Lower lobe of right lung (tissue), 2 donors: ENCODE measurements around the gene UPF3A. TPM values are rescaled to one million over a fixed set of nuclear protein-coding genes. Genes with fewer than 3 reads are reported as not detected.
"Not testable (repeated sequence)": the region's sequence is repeated elsewhere in the genome, so short reads cannot be mapped to it uniquely, and the experiment has no call there.

Experiments used
- ATAC-seq, 2 donors: fragments of 200-7000 bp; cut with Tn5 transposase; one replicate each; pipeline ENCODE4 v1.9.1; 2020 to 2022; ENCODE audit warnings: mild to moderate bottlenecking in 2 of 2, moderate library complexity in 2 of 2
- DNase-seq: peaks from one replicate; pipeline ENCODE4 v3.0.0-alpha.2; 2020
- H3K27ac ChIP-seq: fragments of 200-600 bp; one replicate; pipeline ENCODE4 v1.8.0; 2022
- H3K27me3 ChIP-seq: fragments of 200-600 bp; one replicate; pipeline ENCODE4 v1.8.0; 2022; ENCODE audit warnings: low read depth
- H3K36me3 ChIP-seq: fragments of 200-600 bp; one replicate; pipeline ENCODE4 v1.8.0; 2022; ENCODE audit warnings: mild to moderate bottlenecking
- H3K4me1 ChIP-seq: fragments of 200-600 bp; one replicate; pipeline ENCODE4 v1.8.0; 2022
- H3K4me3 ChIP-seq: fragments of 200-600 bp; one replicate; pipeline ENCODE4 v1.8.0; 2022; ENCODE audit warnings: mild to moderate bottlenecking
- H3K9me3 ChIP-seq: fragments of 200-600 bp; one replicate; pipeline ENCODE4 v1.8.0; 2022
- intact Hi-C: fragments of 100-400 bp; cut with DNase I; formaldehyde crosslinking; loops from one replicate; pipeline ENCODE4 v1.11.0; 2022
- total RNA-seq: library from RNA; stranded (reverse); fragmentation: NEBNext Ultra II Directional; extraction: Animal tissue kit (Norgen Biotek cat#: 25700); gene quantifications from one replicate; pipeline ENCODE4 v1.2.1, GENCODE V29; 2021
- TF ChIP-seq, protein P1 (sequence below): fragments of 200-600 bp; IDR thresholded peaks from one replicate; pipeline ENCODE4 v1.8.0; 2022; ENCODE audit warnings: antibody characterized with exemption, mild to moderate bottlenecking
- donor health status: DM: no; HTN: yes; CAD: no; lungs with severe emphysema.

The UPF3A gene
- total RNA-seq, 1 donor from 2014 or later, result 38.9 TPM

DNA sequence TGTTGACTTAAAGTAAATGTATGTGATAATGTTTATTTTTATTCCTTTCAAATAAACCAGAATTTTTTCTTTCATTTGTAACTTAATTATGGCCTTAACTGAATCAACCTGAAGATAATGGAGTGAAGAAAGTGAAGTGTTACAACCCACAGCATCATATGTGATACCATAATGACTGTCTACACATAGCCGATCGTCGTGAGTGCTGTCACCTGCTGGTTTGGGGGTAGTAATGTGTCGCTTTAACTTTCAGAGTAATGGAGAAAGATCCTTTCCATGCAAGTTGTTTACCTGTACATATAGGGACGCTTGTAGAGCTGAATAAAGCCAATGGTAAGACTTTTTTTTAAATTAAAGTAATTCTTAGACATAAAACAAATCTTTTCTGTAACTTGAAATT is 36.8 kb upstream of the UPF3A start:
- Histone ChIP-seq H3K27ac (no peak overlapping the region), H3K36me3 (peaks cover 100% of the 10 kb centered on the region), H3K4me3 (no peak overlapping the region), H3K9me3 (no peaks in the 10 kb centered on the region), H3K4me1 (no peaks in the 10 kb centered on the region), H3K27me3 (no peaks in the 10 kb centered on the region)
- TF ChIP-seq, protein P1, sequence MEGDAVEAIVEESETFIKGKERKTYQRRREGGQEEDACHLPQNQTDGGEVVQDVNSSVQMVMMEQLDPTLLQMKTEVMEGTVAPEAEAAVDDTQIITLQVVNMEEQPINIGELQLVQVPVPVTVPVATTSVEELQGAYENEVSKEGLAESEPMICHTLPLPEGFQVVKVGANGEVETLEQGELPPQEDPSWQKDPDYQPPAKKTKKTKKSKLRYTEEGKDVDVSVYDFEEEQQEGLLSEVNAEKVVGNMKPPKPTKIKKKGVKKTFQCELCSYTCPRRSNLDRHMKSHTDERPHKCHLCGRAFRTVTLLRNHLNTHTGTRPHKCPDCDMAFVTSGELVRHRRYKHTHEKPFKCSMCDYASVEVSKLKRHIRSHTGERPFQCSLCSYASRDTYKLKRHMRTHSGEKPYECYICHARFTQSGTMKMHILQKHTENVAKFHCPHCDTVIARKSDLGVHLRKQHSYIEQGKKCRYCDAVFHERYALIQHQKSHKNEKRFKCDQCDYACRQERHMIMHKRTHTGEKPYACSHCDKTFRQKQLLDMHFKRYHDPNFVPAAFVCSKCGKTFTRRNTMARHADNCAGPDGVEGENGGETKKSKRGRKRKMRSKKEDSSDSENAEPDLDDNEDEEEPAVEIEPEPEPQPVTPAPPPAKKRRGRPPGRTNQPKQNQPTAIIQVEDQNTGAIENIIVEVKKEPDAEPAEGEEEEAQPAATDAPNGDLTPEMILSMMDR, result no peak
- DNase-seq (no peak), ATAC-seq (no peak)
- intact Hi-C loops, result no loop called here

DNA sequence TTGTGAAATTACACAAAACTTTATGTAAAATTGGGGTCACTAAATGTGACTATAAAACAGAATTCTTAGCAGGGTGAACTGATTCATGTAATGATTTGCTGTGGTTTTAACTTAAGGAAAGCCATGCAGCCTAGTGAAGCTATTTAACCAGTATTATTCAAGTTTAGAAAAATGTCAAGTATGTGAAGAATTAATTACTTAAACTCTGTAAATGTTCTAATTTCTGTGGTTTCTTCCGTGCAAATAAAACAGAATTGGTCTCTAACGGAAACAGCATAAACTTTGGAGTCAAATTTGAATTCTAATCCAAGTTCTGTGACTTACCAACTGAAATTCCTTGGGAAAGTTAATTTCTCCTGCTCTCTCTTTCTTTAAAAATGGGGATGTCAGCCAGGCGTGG is 33.4 kb upstream of the UPF3A start:
- H3K4me1 ChIP-seq, result no peaks in the 10 kb centered on the region
- intact Hi-C loops, result no loop called here
- H3K9me3 ChIP-seq, result no peaks in the 10 kb centered on the region
- no peak overlapping the region for H3K27ac ChIP-seq
- DNase-seq (no peak), ATAC-seq (no peak)
- H3K36me3 ChIP-seq, result peaks cover 100% of the 10 kb centered on the region
- no peaks in the 10 kb centered on the region for H3K27me3 ChIP-seq
- TF ChIP-seq, protein P1, result no peak
- no peak overlapping the region for H3K4me3 ChIP-seq

DNA sequence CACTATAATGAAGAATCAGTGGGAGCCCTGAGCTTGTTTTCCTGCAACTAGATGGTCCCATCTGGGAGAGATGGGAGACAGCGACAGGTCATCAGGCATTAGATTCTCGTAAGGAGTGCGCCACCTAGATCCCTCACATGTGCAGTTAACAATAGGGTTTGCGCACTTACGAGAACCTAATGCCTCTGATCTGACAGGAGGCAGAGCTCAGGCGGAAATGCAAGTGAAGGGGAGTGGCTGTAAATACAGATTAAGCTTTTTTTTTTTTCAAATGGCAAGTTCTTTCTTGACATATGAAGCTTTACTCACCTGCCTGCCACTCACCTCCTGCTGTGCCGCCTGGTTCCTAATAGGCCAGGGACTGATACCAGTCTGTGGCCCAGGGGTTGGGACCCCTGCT is 32.3 kb upstream of the UPF3A start:
- ATAC-seq, result no peak
- Histone ChIP-seq H3K4me3 (no peak overlapping the region), H3K27me3 (no peaks in the 10 kb centered on the region), H3K9me3 (no peaks in the 10 kb centered on the region), H3K36me3 (peaks cover 100% of the 10 kb centered on the region), H3K27ac (no peak overlapping the region), H3K4me1 (no peaks in the 10 kb centered on the region)
- no peak for DNase-seq
- intact Hi-C loops, result no loop called here
- TF ChIP-seq, protein P1, result no peak

DNA sequence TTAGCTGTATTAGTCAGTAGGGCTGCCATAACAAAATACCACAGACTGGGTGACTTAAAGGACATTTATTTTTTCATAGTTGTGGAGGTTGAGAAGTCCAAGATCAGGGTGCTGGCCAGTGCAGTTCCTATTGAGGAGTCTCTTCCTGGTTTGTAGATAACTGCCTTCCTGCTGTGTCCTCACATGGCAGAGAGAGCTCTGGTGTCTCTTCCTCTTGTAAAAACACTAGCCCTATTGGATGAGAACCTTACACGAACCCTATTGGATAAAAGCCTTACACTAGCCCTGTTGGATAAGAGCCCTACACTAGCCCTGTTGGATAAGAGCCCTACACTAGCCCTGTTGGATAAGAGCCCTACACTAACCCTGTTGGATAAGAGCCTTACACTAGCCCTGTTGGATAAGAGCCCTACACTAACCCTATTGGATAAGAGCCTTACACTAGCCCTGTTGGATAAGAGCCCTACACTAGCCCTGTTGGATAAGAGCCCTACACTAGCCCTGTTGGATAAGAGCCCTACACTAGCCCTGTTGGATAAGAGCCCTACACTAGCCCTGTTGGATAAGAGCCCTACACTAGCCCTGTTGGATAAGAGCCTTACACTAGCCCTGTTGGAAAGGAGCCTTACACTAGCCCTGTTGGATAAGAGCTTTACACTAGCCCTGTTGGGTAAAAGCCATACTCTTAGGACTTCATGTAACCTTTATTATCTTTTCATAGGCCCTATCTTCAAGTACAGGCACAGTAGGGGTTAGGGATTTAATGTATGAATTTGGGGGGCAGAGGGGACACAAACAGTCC is 29.6 kb upstream of the UPF3A start:
- H3K27me3 ChIP-seq, H3K4me1 ChIP-seq, H3K4me3 ChIP-seq, DNase-seq, H3K9me3 ChIP-seq, ATAC-seq, intact Hi-C loops, H3K27ac ChIP-seq: not testable (repeated sequence)
- peaks cover 100% of the 10 kb centered on the region for H3K36me3 ChIP-seq

DNA sequence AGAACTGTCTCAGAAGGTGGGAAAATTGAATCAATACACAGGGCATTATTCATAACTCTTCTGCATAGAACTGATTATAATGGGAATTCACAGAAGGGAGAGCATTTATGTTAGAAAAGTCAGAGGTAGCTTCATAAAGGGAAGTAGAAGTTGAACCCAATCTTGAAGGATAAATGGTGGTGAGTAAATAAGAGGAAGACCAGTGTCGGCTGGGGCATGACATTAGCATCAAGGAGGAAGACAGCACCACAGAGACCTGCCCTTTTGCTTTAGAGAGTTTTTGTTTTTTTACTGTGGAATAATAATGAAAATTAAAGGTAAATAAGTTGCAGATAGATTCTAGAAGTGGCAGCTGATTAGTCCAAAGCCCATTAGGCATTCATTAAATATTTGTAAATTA is 24.9 kb upstream of the UPF3A start:
- ATAC-seq (no peak), DNase-seq (no peak)
- Histone ChIP-seq H3K36me3 (peaks cover 100% of the 10 kb centered on the region), H3K4me1 (no peaks in the 10 kb centered on the region), H3K27me3 (no peaks in the 10 kb centered on the region), H3K27ac (no peak overlapping the region), H3K4me3 (no peak overlapping the region), H3K9me3 (no peaks in the 10 kb centered on the region)
- TF ChIP-seq, protein P1, result no peak
- intact Hi-C loops, result no loop called here

DNA sequence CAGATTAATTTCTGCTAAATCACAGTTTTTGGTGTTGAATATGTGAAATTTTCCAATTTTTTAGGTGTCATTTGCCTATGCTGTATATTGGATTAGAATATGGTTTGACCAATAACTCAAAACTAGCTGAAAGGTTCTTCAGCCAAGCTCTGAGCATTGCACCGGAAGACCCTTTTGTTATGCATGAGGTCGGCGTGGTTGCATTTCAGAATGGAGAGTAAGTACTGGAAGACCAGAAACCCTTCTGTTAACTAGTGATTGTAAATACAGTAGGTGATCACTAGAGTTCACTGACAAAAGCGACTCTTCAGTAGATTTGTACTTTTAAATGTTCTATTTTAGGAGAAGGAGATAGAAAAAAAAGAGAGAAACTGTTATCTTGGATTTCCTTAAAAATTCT is 24.4 kb upstream of the UPF3A start:
- Histone ChIP-seq H3K27me3 (no peaks in the 10 kb centered on the region), H3K4me3 (no peak overlapping the region), H3K27ac (no peak overlapping the region), H3K36me3 (peaks cover 100% of the 10 kb centered on the region), H3K4me1 (no peaks in the 10 kb centered on the region), H3K9me3 (no peaks in the 10 kb centered on the region)
- ATAC-seq, result no peak
- intact Hi-C loops, result no loop called here
- TF ChIP-seq, protein P1, result no peak
- DNase-seq, result no peak
